A673 (cell line): ENCODE results near the gene ILF3. TPM values are rescaled to one million over a fixed set of nuclear protein-coding genes. Genes with fewer than 3 reads are reported as not detected.
"Not testable (repeated sequence)": the region's sequence is repeated elsewhere in the genome, so short reads cannot be mapped to it uniquely, and the experiment has no call there.

ENCODE experiments used
- BruUV-seq: library from RNA; stranded (reverse); fragments of 400-500 nt; replicated peaks from 2 replicates; lab custom pipeline; 2021; lab: Mats Ljungman, UMichigan
- CTCF ChIA-PET: fragments of 300-600 bp; sonication (Branson Sonifier 250); formaldehyde crosslinking; loops from one replicate; lab custom pipeline; 2022; ENCODE audit warnings: antibody characterized with exemption; lab: Charles Lee
- POLR2A ChIA-PET: fragments of 300-600 bp; sonication (Branson Sonifier 250); formaldehyde crosslinking; loops from one replicate; lab custom pipeline; 2022; ENCODE audit warnings: antibody characterized with exemption; ENCODE audit not compliant: low non-redundant PET; lab: Charles Lee
- DNase-seq: peaks from one replicate; pipeline ENCODE4 v3.0.0-alpha.2; 2015; ENCODE audit warnings: low spot score
- H3K27ac ChIP-seq: fragments of 200-600 bp; sonication (generic); 2 replicates; pipeline ENCODE4 v1.5.1; 2016; ENCODE audit warnings: mixed run types, low read depth, mild to moderate bottlenecking, mixed read lengths, antibody characterized with exemption, low read length; ENCODE audit not compliant: poor library complexity, severe bottlenecking
- H3K27me3 ChIP-seq: fragments of 200-600 bp; sonication (generic); replicated peaks from 2 replicates; pipeline ENCODE4 v1.6.1; 2017; ENCODE audit warnings: mixed run types, low read depth, mild to moderate bottlenecking, mixed read lengths, antibody characterized with exemption, low read length; ENCODE audit not compliant: insufficient read depth, poor library complexity
- H3K36me3 ChIP-seq: fragments of 200-600 bp; sonication (generic); 2 replicates; pipeline ENCODE4 v1.6.1; 2016; ENCODE audit warnings: mixed run types, mild to moderate bottlenecking, mixed read lengths, antibody characterized with exemption, low read length; ENCODE audit not compliant: insufficient read depth, poor library complexity, severe bottlenecking
- H3K4me1 ChIP-seq: fragments of 200-600 bp; sonication (generic); 2 replicates; pipeline ENCODE4 v1.6.1; 2017; ENCODE audit warnings: mixed run types, mild to moderate bottlenecking, mixed read lengths, antibody characterized with exemption, low read length; ENCODE audit not compliant: insufficient read depth, poor library complexity, severe bottlenecking
- H3K4me3 ChIP-seq: fragments of 200-600 bp; sonication (generic); 2 replicates; pipeline ENCODE4 v1.5.1; 2016; ENCODE audit warnings: low read depth, mixed run types, mild to moderate bottlenecking, mixed read lengths, low read length; ENCODE audit not compliant: poor library complexity, severe bottlenecking
- H3K9me3 ChIP-seq: fragments of 200-600 bp; sonication (generic); 2 replicates; pipeline ENCODE4 v1.6.1; 2016; ENCODE audit warnings: mixed run types, low read depth, mild to moderate bottlenecking, mixed read lengths, antibody characterized with exemption, low read length; ENCODE audit not compliant: poor library complexity, severe bottlenecking
- EZH2 ChIP-seq: fragments of 200-600 bp; sonication (generic); IDR thresholded peaks from 2 replicates; pipeline ENCODE4 v1.6.1; 2017; ENCODE audit warnings: borderline replicate concordance, low read depth, mild to moderate bottlenecking, mixed read lengths, antibody characterized with exemption, low read length; ENCODE audit not compliant: poor library complexity, severe bottlenecking
- intact Hi-C: fragments of 100-400 bp; cut with micrococcal nuclease; formaldehyde crosslinking; loops from one replicate; pipeline ENCODE4 v1.10.0; 2022; ENCODE audit not compliant: unreplicated experiment
- total RNA-seq: library from RNA; stranded (reverse); gene quantifications from 2 replicates; pipeline ENCODE4 v1.2.3, GENCODE V29; 2021
- TF ChIP-seq, protein P1 (sequence below): fragments of 300-800, 200-600 bp; sonication (generic); conservative IDR thresholded peaks from 2 replicates; pipeline ENCODE4 v1.5.1; 2017; ENCODE audit warnings: low read depth, mild to moderate bottlenecking, antibody characterized with exemption, low read length, moderate library complexity, mixed read lengths

The ILF3 gene
- total RNA-seq, 1 experiment from 2014 or later: 683 TPM

DNA sequence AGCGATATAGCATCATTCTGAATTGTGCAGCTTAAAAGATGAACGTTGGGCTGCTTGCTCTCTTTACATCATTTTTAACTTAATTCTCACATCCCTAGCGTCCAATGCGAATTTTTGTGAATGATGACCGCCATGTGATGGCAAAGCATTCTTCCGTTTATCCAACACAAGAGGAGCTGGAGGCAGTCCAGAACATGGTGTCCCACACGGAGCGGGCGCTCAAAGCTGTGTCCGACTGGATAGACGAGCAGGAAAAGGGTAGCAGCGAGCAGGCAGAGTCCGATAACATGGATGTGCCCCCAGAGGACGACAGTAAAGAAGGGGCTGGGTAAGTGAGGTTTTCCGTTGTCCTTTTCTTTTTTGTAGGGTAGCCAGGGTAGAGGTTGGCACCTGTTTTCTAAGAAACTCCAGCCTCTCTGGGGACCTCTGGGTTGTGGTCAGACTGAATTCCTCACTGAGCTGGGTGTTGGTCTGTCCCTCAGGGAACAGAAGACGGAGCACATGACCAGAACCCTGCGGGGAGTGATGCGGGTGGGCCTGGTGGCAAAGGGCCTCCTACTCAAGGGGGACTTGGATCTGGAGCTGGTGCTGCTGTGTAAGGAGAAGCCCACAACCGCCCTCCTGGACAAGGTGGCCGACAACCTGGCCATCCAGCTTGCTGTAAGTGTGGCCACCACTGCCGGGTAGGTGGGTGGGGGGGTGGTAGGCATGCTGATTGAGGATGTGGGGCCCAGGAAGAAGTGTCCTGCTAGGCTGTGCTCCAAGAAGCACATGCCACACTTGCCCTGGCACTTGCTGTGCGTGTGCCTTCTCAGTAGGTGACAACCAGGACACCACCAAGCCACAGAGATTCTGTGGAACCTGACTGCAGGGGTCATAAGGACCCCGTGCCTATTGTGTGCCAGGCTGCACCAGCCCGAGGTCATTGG lies 17.0 kb downstream of the ILF3 start:
- BruUV-seq: TSS peak; percentile 25
- intact Hi-C loops: no loop called here
- POLR2A ChIA-PET: interaction anchor here (0.7 kb wide), 1 partner anchor 220 kb away, joined by 4 read pairs; no protein-coding TSS in a partner anchor
- CTCF ChIA-PET: no interaction called here
- Histone ChIP-seq H3K36me3 (peaks cover 60% of the 10 kb centered on the region), H3K27ac (no peak overlapping the region), H3K4me3 (no peak overlapping the region), H3K27me3 (no peaks in the 10 kb centered on the region), H3K9me3 (no peaks in the 10 kb centered on the region), H3K4me1 (peaks cover 24% of the 10 kb centered on the region)
- TF ChIP-seq EZH2: no peak
- TF ChIP-seq, protein P1, sequence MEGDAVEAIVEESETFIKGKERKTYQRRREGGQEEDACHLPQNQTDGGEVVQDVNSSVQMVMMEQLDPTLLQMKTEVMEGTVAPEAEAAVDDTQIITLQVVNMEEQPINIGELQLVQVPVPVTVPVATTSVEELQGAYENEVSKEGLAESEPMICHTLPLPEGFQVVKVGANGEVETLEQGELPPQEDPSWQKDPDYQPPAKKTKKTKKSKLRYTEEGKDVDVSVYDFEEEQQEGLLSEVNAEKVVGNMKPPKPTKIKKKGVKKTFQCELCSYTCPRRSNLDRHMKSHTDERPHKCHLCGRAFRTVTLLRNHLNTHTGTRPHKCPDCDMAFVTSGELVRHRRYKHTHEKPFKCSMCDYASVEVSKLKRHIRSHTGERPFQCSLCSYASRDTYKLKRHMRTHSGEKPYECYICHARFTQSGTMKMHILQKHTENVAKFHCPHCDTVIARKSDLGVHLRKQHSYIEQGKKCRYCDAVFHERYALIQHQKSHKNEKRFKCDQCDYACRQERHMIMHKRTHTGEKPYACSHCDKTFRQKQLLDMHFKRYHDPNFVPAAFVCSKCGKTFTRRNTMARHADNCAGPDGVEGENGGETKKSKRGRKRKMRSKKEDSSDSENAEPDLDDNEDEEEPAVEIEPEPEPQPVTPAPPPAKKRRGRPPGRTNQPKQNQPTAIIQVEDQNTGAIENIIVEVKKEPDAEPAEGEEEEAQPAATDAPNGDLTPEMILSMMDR: no peak
- no peak for DNase-seq

DNA sequence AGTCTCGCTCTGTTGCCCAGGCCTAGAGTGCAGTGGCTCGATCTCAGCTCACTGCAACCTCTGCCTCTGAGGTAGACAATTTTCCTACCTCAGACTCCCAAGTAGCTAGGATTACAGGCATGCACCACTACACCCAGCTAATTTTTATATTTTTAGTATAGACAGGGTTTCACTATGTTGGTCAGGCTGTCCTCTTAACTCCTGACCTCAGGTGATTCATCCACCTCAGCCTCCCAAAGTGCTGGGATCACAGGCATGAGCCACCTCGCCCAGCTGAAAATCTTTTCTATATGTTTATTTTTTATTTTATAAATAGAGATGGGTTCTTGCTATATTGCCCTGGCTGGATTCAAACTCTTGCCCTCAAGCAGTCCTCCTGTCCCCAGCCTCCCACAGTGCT lies 17.8 kb downstream of the ILF3 start:
- intact Hi-C loops, H3K27me3 ChIP-seq, BruUV-seq, DNase-seq, H3K9me3 ChIP-seq, H3K4me3 ChIP-seq, POLR2A ChIA-PET, H3K27ac ChIP-seq, CTCF ChIA-PET: not testable (repeated sequence)
- peaks cover 22% of the 10 kb centered on the region for H3K4me1 ChIP-seq
- H3K36me3 ChIP-seq: peaks cover 59% of the 10 kb centered on the region

DNA sequence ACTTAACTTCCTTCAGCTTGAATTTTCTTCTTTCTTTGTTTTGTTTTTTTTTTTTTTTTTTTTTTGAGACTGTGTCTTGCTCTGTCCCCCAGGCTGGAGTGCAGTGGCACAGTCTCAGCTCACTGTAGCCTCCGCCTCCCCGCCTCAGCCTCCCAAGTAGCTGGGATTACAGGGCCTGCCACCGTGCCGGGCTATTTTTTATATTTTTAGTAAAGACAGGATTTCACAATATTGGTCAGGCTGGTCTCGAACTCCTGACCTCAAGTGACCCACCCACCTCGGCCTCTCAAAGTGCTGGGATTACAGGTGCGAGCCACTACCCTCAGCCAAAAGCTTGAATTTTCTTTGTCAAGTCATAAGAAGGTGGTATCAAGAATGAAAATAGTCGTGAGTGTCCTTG lies 21.1 kb downstream of the ILF3 start:
- peaks cover 85% of the 10 kb centered on the region for H3K36me3 ChIP-seq
- H3K4me1 ChIP-seq, H3K4me3 ChIP-seq, CTCF ChIA-PET, H3K27me3 ChIP-seq, H3K9me3 ChIP-seq, H3K27ac ChIP-seq, POLR2A ChIA-PET, intact Hi-C loops, BruUV-seq, DNase-seq: not testable (repeated sequence)

DNA sequence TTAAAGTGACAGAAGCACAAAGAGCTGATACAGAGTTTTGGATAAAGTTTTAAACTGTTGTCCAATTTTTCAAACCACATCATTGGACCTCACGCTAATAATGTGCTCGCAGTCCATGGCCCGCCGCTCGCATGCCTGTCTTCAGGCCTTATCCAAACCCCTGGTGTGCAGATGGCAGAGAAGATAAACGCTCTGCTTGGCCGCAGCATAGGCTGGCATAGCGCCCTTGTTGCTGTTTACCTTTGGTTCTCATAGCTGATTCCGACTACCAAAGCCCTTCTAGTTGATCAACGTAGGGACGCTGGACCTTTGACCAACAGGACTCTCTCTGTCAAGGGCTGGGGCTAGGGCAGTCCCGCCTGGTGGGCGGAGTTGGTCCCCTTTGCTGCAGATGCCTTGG lies 23.6 kb downstream of the ILF3 start:
- Histone ChIP-seq H3K4me1 (no peaks in the 10 kb centered on the region), H3K4me3 (no peak overlapping the region), H3K27me3 (no peaks in the 10 kb centered on the region), H3K9me3 (no peaks in the 10 kb centered on the region), H3K27ac (no peak overlapping the region), H3K36me3 (peaks cover 88% of the 10 kb centered on the region)
- ChIA-PET CTCF (no interaction called here), POLR2A (no interaction called here)
- intact Hi-C loops: no loop called here
- no peak for DNase-seq
- no peak for TF ChIP-seq EZH2
- TF ChIP-seq, protein P1: no peak
- BruUV-seq: no TSS peak
